HG02610 (cell line): Measurements from ENCODE around the gene NIN.

Source experiments
- ATAC-seq: cut with Tn5 transposase; IDR thresholded peaks from one replicate; pipeline ENCODE4 v1.9.1; 2021; ENCODE audit warnings: mild to moderate bottlenecking, moderate library complexity; ENCODE audit not compliant: unreplicated experiment

NIN gene

DNA sequence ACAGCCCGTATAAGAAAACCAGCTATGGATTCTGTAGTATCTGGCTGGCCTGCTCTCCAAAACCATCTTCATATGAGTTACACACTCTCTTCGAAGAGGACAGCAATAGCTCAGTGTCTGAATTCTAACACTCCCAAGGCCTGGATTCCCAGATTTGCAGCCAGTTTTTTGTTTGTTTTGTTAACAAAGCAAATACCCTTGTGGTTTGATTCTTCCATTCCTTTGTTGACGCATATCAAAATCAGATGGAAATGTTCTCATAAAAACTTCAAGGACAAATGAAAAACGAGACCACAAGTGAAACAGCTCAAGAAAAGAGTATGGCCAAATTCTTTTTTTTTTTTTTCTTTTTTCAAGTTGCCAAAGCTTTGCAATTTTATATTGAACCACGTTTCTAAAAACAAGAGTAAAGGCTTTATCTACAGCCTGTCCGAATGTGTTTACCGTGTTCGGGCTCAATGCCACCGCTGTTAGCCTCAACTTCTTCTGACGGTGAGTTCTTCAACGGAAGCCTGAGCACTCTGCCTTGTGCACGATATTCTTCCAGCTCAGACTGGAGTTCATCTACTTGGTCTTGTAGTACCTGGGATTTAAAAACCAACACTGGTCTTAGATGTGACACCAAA is 67.5 kb downstream of the NIN start:
- ATAC-seq: no peak

DNA sequence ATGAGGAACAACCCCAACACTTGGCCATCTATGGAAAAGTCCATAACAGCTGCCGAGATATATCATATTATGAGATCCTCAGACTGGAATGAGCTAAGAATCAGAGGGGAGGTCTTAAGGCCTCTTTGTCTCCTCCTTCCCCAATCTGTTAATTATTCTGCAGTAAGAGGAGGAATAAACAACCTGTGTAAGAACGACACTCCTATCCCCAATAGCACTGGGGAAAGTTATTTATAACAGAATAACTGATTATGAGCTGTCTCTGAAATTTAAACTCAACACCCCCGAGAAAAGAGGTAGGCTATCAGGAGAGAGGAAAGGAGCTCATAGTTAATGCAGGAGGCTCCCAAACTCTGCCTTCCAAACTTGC is 68.0 kb downstream of the NIN start:
- ATAC-seq: no peak

DNA sequence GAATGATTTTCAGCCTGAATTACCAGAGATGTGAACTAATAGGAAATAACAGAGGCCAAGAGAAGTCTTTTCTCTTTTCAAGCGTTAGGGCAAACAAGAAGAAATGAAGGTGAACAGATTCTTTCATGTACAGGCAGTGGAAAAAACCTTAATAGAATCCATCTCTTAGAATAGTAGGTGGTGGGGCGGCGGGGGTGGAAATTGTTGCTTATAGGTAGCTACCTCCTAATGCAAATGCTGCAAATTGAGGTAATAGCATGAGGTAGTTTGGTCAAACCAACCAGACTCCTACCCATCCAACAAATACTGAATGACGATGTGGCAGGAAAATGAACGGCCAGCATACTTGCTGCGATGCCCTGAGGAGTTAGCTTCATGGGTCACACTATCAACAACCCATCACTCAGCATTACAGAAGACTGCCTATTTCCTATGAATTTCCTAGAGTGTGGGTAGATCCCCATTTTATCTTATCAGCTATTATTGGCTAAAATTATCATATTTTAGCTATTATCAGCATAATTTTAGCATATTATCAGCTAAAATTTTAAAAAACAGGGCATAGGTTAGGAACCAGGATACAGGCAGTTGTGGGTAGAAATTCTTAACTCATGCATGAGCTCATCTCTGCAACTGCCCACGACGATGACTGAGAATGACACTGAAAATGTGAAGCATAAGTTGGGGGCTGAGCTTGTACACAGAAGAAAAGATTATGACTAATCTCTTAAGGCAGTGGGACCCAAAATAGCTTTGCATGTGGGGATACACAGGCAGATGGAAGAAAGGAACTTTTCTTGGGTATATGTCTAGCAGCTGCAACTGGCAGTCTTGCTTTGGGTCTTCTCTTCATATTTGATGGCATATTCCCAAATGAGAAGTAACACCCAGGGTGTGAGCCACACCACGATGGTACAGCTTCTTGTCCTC is 68.7 kb downstream of the NIN start:
- ATAC-seq: peak; percentile 96

DNA sequence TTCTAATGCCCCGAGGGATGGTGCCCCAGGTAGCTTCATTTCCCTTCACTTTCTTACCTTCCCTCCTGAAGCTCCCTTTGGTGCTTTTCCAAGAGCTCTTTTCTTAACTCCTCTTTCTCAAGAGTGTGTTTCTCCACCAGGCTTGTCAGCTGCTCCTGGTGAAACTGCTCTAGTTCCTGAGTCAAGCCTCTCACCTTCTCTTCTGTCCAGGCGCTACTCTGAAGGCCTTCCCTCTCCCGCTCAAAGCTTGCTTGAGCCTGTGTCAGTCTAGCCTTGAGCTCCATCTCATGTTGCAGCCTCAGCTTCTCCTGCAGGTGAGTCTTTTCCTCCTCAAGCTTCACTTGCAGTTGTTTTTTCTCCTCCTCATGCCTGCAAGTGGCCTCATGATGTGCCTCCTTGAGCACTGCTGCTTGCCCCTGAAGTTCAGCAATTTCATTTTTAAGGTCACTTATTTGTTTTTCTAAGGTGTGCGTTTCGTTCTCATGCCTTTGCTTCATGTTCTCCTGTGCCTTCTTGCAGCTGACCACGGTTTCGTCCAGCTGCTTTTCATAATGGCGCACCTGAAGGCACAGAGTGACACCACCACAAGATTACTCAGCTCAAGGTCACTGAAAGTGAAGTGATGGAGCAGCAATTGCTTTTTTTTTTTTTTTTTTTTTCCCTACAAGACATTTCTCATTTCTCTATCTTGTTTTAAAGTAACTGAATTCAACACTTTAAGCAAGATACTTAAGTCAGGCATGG is 71.0 kb downstream of the NIN start:
- no peak for ATAC-seq

DNA sequence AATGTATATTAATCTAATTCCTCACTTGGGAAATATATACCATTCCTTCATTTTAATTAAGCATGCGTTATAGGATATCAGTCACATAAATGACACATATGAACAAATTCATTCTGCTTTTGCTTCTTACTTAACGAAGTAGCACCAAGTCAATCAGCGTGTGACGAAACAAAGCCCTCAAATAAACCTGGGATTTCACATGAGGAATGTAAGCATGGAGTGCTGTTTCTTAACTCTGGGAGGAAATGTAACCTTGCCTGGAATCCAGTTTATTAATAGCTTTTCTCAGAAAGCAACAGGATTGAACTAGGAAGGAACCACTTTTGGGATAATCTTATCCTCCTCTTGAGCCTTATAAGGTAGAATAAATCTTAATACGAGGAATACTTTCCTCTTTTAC is 72.0 kb downstream of the NIN start:
- ATAC-seq: no peak

DNA sequence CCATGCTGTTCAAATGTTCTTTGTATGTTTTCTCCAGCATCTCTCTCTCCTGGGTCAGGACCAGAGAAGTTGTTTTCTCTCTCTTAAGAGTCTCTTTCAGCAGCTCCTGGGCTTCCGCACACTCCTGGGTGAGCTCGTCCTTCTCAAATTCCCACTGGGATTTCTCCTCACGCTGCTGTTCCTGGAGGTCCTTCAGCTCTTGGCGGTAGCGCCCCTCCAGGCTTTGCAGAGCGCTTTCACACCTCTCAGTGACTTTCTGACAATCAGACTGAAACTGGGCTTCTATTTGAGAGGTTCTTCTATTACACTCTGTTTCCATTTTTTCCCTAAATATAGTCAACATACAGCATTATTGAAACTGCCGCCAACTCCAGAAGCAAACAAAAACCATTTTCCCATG is 72.7 kb downstream of the NIN start:
- ATAC-seq: no peak

DNA sequence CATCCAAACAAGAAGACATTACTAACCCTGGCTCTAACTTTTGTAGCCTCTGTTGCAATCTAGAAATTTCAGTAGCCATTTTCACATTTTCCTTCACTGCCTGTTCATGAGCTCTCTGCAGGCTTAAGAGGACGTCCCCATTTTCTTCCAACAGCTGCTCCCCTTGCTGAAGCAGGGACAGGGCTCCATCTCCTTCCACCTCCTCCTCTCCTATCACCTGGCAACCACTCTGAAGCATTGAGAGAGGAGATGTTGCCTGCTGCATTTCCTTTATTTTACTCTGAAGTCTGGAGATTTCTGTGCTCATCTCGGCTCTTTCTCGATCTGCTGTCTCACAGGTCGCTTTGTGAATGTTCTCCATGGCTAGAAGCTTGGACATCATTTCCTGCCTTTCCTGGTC is 73.3 kb downstream of the NIN start:
- no peak for ATAC-seq

DNA sequence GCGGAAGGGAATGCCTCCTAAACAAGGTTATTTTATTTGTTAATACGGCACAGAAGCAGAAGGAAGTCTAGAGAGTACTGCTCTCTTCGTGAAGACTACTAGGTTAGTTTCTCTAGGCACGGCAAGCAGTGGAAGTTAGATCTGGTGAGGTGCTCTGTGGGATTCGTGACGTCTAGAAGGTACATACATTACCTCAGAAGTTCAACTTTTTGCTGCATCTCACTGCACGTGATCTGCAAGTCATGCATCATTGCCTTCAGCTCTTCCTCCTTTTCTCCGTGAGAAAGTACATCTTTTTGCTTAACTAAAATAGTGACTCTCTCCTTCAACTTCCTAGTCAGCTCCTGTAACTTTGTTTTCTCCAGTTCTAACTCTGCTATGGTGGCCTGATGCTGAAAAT is 74.7 kb downstream of the NIN start:
- peak; percentile 60 for ATAC-seq

DNA sequence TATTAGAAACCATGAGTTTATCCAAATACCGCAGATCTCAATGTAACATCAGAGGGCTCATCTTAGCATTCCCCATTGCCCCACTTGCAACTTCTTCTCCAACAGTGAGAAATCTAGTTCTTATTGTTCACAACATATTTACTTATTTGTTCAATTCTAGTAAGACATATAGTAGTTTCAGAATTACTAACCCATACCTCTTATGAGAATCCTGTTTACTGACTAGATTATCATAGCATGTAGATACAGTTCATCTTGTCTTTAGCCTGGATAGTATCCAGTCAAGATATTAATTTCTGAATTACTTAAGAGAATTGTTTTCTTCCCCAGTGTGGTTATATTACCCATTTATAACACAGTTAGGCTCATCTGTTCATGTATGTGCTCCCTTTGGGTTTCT is 80.6 kb downstream of the NIN start:
- ATAC-seq: peak; percentile 54

DNA sequence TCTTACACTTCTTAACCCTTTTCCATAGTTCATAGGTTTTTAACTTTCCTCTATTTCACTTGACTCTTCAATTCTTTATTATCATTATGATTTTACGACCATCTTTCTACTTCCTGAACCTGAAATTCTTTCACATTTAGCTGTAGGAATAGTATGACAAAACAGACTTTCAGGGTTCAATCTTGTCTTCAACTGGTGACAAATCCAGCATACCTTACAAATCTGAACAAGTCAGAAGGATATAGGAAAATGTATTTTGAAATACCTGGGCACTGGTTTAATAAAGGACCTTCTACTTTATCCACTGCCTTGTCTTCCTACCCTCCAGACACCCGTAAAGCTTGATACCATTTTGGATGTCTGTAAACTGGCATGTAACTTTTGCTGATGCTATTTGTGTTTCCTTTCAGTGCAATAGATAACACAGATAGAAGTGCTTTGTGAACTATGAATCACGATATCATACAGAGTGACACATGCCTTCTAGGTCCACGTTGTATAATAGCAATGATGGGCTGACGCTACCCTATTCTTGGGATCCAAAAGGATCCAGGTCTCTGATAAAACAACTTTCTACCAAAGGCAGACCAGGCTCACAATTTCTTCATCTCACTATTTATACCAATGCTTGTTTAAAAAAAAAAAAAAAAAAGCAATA is 85.4 kb downstream of the NIN start:
- no peak for ATAC-seq

DNA sequence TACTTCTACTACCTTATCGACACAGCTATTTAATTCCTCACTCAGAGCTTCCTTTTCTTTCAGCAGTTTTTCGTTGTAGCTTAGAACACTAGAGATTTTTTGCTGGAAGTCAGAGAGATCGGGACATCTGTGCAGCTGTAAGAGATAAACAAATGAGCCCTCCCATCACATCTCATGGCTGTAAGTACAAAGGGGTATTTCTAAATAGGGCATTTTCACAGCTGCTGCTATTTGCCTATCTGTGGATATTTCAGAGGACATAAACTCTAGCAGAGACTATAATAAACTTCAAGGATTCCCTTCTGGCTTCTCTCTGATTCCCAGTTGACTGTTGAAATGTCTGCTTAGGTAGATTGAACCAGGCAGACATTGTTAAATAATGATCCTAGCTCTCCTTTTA is 86.7 kb downstream of the NIN start:
- ATAC-seq: no peak

DNA sequence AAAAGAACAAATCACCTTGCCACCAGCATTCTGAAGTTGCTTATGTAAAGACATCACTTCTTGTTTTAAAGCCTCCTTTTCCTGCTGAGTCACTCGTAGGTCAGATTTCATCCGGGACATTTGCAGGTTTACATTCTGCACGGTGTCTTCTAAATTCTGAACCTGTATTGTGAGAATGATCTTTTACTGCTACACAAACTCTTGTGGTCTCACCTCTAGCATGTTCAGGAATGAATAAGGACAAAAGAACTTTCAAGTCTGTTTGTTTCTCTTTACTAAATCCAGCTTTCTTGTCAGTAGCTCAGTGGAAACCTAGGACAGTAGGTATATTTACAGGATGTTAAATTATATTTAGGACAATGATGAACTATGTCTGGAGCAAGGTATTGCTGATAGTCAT is 89.4 kb downstream of the NIN start:
- no peak for ATAC-seq

DNA sequence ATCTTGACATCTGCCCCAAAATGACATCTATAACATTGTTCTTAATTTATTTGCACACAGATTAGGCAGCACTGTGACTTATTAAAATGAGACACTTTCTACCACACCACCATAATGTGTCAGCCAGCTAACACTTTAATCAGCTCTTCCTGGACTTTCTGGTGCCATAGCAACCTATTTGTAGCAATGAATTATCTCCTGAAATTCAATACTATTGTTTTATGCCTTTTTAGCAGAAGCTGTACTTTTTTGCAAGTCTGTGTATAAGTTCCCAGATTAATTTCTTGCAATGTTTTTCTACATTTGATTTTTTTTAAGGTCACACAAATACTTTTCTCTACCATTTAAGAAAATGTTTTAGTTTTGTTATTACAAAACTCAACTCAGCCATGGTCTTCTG is 90.1 kb downstream of the NIN start:
- ATAC-seq: no peak

DNA sequence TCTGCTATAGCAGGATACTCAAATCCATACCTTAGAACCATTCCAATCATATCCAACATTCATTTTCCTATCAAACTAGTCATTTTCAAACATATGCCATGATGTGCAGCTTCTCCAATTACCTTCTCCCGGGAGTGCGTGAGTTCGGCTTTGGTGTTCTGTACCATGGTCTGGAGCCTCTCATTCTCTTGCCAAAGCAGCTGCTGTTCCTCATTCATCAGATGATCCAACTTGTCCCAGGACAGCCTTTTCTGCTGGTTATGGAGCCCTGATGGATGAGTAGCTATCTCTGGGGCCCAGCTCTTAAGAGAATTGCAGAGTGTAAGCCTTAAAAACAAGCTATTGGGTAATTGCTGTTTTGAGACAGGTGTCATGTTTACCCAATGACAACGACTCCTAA is 91.8 kb downstream of the NIN start:
- ATAC-seq: no peak

DNA sequence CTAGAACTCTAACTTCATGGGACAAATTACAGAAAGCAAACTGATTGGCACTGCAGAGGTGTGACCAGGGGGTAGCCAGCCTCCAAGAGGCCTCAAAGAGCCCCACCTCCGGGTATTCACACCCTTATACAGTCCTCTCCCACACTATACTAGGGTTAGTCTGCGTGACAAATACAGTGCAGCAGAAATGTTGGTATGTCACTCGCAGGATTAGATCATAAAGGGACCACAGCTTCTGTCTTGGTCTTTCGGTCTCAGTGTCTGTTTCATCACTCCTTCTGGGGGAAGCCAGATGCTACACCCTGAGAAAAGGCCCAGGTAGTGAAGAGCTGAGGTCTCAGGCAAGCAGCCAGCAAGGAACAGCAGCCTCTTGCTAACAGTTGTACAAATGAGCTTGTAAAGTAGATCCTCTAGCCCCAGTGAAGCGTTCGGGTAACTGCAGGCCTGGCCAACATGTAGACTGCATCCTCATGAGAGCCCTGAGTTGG is 94.0 kb downstream of the NIN start:
- peak; percentile 96 for ATAC-seq

DNA sequence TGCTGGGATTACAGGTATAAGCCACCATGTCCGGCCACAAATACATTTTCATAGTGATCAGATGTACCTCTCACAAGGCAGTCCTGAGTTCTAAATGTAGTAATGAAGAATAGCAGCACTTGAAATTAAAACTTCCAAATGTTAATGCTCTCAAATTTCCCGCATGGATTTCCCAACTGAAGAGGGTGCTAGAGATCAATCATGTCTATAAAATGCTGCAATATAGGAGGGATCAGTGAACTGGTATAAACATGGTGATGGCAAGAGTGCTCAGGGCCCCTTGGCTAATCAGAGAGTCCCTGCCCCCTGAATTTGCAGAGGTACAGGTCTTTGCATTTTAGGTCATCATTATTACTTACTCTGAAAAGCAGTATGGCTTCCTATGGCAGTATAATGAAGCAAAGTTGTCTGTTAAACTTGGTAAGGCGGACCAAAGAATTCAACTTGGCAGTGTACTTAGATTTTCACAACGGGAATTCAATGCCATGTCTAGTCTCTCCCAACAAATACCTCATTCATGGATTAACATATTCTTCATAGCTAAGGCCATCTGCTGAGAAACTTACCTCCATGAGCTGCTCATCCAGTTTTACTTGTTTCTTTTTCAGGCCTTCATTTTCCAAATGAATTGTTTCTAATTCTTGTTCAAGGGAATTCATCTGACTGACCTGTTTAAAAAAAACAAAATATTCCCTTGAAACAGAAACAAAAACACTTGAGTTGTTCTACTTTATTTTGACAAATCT is 95.8 kb downstream of the NIN start:
- no peak for ATAC-seq

DNA sequence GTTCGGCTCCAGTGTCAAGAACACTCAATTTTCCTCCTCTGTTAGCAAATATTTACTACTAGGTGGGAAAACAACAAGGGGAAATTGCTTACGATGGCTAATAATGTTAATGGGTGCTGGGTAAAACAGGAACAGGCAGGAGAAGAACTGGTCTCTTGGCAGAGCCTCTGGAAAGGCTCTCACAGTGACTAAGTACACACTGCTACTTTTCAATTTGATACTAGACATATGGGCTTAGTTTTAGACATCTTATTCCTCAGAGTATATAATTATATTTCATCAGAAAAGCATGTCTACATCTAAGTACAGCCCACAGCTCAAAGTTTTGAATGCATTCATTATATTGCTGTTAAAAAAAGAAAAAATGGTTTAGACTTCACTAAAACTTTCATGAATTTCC is 97.5 kb downstream of the NIN start:
- no peak for ATAC-seq

DNA sequence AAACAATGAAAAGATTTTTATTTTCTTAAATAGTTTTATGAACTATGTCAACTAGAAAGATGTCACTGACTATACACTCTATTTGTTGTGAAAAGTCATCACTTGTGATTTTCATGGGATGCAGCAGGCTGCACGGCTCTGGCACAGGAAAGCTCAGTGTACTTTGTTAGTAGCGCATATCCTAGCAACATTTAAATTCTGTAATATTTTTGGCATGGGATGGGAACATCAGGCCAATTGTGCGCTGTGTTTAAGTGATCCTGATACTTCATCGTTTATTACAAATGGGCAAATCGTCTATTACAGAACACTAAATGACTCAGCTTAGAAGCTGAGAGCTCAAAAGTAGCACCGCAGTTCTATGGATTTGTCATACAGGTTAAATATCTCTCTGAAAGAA is 102.1 kb downstream of the NIN start:
- ATAC-seq: no peak

DNA sequence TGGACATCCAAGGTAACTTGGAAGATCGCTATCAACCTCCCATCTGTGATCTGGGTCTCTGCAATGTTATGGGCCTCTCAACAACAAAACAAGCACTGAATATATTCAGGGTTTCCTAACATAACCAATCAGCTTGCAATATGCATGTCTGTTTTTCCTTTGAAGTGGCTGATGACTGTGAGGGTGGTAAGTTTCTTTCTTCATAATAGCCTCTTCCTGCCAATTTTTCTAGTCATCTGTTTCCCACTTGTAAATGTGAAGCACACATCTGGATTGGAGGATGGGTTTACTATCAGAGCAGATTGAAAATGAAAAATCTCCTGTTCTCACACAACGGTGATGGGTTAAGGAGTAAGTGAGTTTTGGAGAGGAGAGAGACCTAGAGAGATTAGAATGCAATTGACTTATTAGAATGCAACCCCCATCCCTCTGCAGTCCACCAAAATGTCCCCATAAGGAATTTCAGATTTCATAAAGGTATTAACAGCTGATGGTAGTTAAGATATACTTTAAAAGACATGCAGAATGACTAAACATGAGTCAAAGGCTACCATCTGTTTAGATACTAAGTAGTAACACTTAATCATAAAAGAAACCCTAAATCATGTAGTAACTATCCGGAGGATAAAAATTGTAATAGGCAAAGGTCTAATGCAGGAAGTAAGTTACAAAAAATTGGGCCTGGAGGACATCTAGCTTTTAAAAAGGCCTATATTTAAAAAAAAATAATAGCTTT is 104.4 kb downstream of the NIN start:
- peak; percentile 81 for ATAC-seq

DNA sequence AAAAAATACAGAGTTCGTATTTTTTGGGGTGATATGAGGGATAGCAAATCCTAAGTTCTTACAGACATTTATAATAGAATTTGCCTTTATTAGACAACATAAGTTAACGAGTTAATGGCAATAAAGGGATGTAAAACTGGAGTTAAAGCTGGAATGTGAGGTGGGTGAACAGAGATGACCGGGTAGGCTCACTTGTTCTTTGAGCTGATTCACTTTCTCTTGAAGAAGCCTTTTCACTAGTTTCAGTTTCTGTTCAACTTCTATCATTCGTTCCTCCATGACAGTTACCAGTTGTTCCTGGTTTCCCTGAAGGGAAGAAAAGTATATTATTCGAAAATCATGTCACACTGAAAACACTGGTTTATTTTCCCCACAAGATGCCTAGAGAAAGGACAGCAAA is 105.2 kb downstream of the NIN start:
- ATAC-seq: no peak
